Lung (tissue), 12 donors: ENCODE results near the gene CDK11B. TPM values are rescaled to one million over a fixed set of nuclear protein-coding genes. Genes with fewer than 3 reads are reported as not detected.

ENCODE experiments used
- ATAC-seq: fragments of 200-7000 bp; cut with Tn5 transposase; one replicate; pipeline ENCODE4 v1.9.1; 2020; ENCODE audit warnings: moderate number of reproducible peaks; ENCODE audit not compliant: insufficient read depth, low FRiP score
- DNase-seq, 3 donors: peaks; one replicate each; pipeline ENCODE4 v3.0.0-alpha.2; 2013 to 2017
- H3K27ac ChIP-seq, 2 donors: one replicate each; pipeline ENCODE4 v1.5.1; 2013; ENCODE audit warnings: mild to moderate bottlenecking in 2 of 2, moderate library complexity in 2 of 2, control low read depth in 1 of 2, inconsistent platforms in 1 of 2, low read depth in 1 of 2, low read length in 1 of 2
- H3K27me3 ChIP-seq, 3 donors: one replicate each; pipeline ENCODE4 v1.5.1; 2013; ENCODE audit warnings: low read length in 2 of 3; ENCODE audit not compliant: control insufficient read depth in 3 of 3, insufficient read depth in 3 of 3
- H3K36me3 ChIP-seq, 4 donors: one replicate each; pipeline ENCODE4 v1.5.1; 2013; ENCODE audit warnings: low read length in 4 of 4, mild to moderate bottlenecking in 1 of 4, moderate library complexity in 1 of 4; ENCODE audit not compliant: control insufficient read depth in 4 of 4, insufficient read depth in 4 of 4
- H3K4me1 ChIP-seq, 5 donors: one replicate each; pipeline ENCODE4 v1.5.1; 2013; ENCODE audit warnings: low read length in 5 of 5, mild to moderate bottlenecking in 2 of 5, moderate library complexity in 1 of 5; ENCODE audit not compliant: control insufficient read depth in 5 of 5, insufficient read depth in 5 of 5
- H3K4me3 ChIP-seq: one replicate; pipeline ENCODE4 v1.5.1; 2013; ENCODE audit warnings: mild to moderate bottlenecking, control low read depth, moderate library complexity
- H3K9ac ChIP-seq, 2 donors: one replicate each; pipeline ENCODE4 v1.5.1; 2013; ENCODE audit warnings: low read length in 2 of 2, control low read depth in 1 of 2; ENCODE audit not compliant: insufficient read depth in 1 of 2
- H3K9me3 ChIP-seq, 4 donors: one replicate each; pipeline ENCODE4 v1.5.1; 2013; ENCODE audit warnings: low read length in 3 of 4, mild to moderate bottlenecking in 1 of 4, moderate library complexity in 1 of 4; ENCODE audit not compliant: control insufficient read depth in 4 of 4, insufficient read depth in 3 of 4
- CTCF ChIP-seq: IDR thresholded peaks from 2 replicates; pipeline ENCODE4 v1.5.1; 2012; ENCODE audit warnings: mild to moderate bottlenecking; ENCODE audit errors: control extremely low read depth, extremely low read depth
- WGBS, 2 donors: extraction: QIAGEN DNeasy Blood & Tissue Kit; methylation state at CpG; one replicate each; pipeline ENCODE4 v1.1.7; 2013; 5-methylcytosine and 5-hydroxymethylcytosine counted together
- polyA plus RNA-seq, 2 donors: library from polyadenylated mRNA; stranded (reverse); fragments of 200-250 nt; gene quantifications; one replicate each; pipeline ENCODE4 v1.2.1, GENCODE V29; 2013
- total RNA-seq, 2 donors: library from RNA; depleted of rRNA in 1 of 2; stranded (reverse); fragments of >200 nt in 1 of 2; gene quantifications; one replicate each; pipeline ENCODE4 v1.2.1, GENCODE V29; 2014 to 2021
- donor health status: control.
- donor health status: control.
- donor health status: Bipolar disorder and iron deficiency.
- donor health status: healthy.
- donor health status: DM: yes; HTN: yes; CAD: no.

Gene CDK11B
- total and polyA plus RNA-seq, 4 donors = 15.7 to 39.6 (median 24.2) TPM

GRCh38 chr1:1631782-1632420 is 26.9 kb downstream of the CDK11B start, which contains the start of gene MMP23B:
Gene MMP23B (plus strand): TSS chr1:1632173. CDS start chr1:1632219, 46 bp downstream.
- H3K27me3 ChIP-seq = peaks cover 0 to 5% (median 0%) of the 10 kb centered on the region in 3 donors
- ATAC-seq = peak; percentile 4

GRCh38 chr1:1630965-1631781 is 27.6 kb downstream of the CDK11B start:
- Histone ChIP-seq H3K9me3 (peaks cover 0 to 4% (median 0%) of the 10 kb centered on the region in 4 donors), H3K4me3 (no peak overlapping the region), H3K27ac (peak overlapping the region in 1 of 2 donors; percentile 72), H3K27me3 (peaks cover 0 to 5% (median 0%) of the 10 kb centered on the region in 3 donors), H3K9ac (peak overlapping the region in 1 of 2 donors; percentile 42), H3K36me3 (peaks cover 0 to 18% (median 6%) of the 10 kb centered on the region in 4 donors), H3K4me1 (peaks cover 0 to 2% (median 0%) of the 10 kb centered on the region in 5 donors)
- peak; percentile 91 to 96 (median 93) for DNase-seq
- TF ChIP-seq CTCF = no peak
- peak; percentile 27 for ATAC-seq
- WGBS, 2 donors = 8 to 14% methylated on average over 66 to 79 of the region's 79 CpGs

More at GRCh38 chr1:1631782-1632420, 26.9 kb downstream of the CDK11B start, which contains the start of gene MMP23B:
- H3K9me3 ChIP-seq = peaks cover 0 to 4% (median 0%) of the 10 kb centered on the region in 4 donors
- peak within 1 kb of the TSS in 1 of 2 donors; percentile 72 for H3K27ac ChIP-seq
- peaks cover 0 to 20% (median 5%) of the 10 kb centered on the region in 4 donors for H3K36me3 ChIP-seq
- WGBS, 2 donors = 3 to 4% methylated on average over 27 to 48 of the region's 48 CpGs
- peak; percentile 91 to 95 (median 92) for DNase-seq
- TF ChIP-seq CTCF = no peak
- peaks cover 0 to 2% (median 0%) of the 10 kb centered on the region in 5 donors for H3K4me1 ChIP-seq
- peak within 1 kb of the TSS in 1 of 2 donors; percentile 42 for H3K9ac ChIP-seq
- H3K4me3 ChIP-seq = no peak within 1 kb of the TSS

- no peak for TF ChIP-seq CTCF
- Histone ChIP-seq H3K9ac (no peak overlapping the region), H3K4me3 (no peak overlapping the region), H3K27ac (peak overlapping the region; percentile 10 to 46), H3K27me3 (peaks cover 0 to 5% (median 0%) of the 10 kb centered on the region in 3 donors), H3K9me3 (peaks cover 0 to 4% (median 0%) of the 10 kb centered on the region in 4 donors), H3K4me1 (peaks cover 0 to 2% (median 0%) of the 10 kb centered on the region in 5 donors), H3K36me3 (peaks cover 0 to 18% (median 6%) of the 10 kb centered on the region in 4 donors)
- 7 to 35% methylated on average over 52 to 81 of the region's 81 CpGs for WGBS, 2 donors
- no peak for ATAC-seq
- peak; percentile 93 to 95 (median 94) for DNase-seq
Observed at GRCh38 chr1:1630191-1630964, 28.4 kb downstream of the CDK11B start.
